GM12878 (cell line): ENCODE data around the gene ZBTB5. TPM values are rescaled to one million over a fixed set of nuclear protein-coding genes. Genes with fewer than 3 reads are reported as not detected.

Experiments
- ATAC-seq: fragments of 200-7000 bp; cut with Tn5 transposase; 3 replicates; pipeline ENCODE4 v1.9.1; 2020; ENCODE audit warnings: mild to moderate bottlenecking, moderate library complexity
- BruUV-seq: library from RNA; stranded (reverse); fragments of 400-500 nt; replicated peaks from 2 replicates; lab custom pipeline; 2021; lab: Mats Ljungman, UMichigan
- CTCF ChIA-PET: fragments of 300-600 bp; sonication (Branson Sonifier 250); formaldehyde crosslinking; extraction: SDS; loops from one replicate; lab custom pipeline; 2021; ENCODE audit warnings: inconsistent platforms; lab: Yijun Ruan, JAX
- POLR2A ChIA-PET: fragments of 350-600 bp; formaldehyde crosslinking; extraction: SDS; loops from one replicate; lab custom pipeline; 2021; ENCODE audit warnings: inconsistent platforms; lab: Charles Lee
- RAD21 ChIA-PET: fragments of 300-600 bp; sonication (Branson Sonifier 250); formaldehyde crosslinking; loops from one replicate; lab custom pipeline; 2023; ENCODE audit warnings: antibody characterized with exemption; ENCODE audit not compliant: unreplicated experiment; lab: Charles Lee
- SMC1A ChIA-PET: fragments of 300-600 bp; sonication (Branson Sonifier 250); formaldehyde crosslinking; loops from one replicate; lab custom pipeline; 2023; ENCODE audit not compliant: unreplicated experiment, uncharacterized antibody; lab: Charles Lee
- DNase-seq: peaks from one replicate; pipeline ENCODE4 v3.0.0-alpha.2; 2011; ENCODE audit warnings: low read depth, low spot score
- FAIRE-seq: peaks from 3 replicates; lab custom pipeline; 2011; peaks lifted over from hg19 to GRCh38; lab: Jason Lieb, UNC
- H2AFZ ChIP-seq: 2 replicates; pipeline ENCODE4 v1.6.0; 2011; ENCODE audit warnings: low read depth, low read length, control low read depth; ENCODE audit not compliant: control insufficient read depth
- H3K27ac ChIP-seq: 2 replicates; pipeline ENCODE4 v1.5.1; 2011; ENCODE audit warnings: control low read depth; ENCODE audit not compliant: control insufficient read depth, insufficient read depth
- H3K27me3 ChIP-seq, 2 experiments: replicated peaks in 1 of 2; 2 replicates each; pipeline versions ENCODE4 v1.6.0 to v1.6.1; 2011; ENCODE audit warnings: low read length in 1 of 2; ENCODE audit not compliant: control insufficient read depth in 2 of 2, insufficient read depth in 2 of 2
- H3K36me3 ChIP-seq, 2 experiments: 2 replicates each; pipeline ENCODE4 v1.5.1; 2011; ENCODE audit warnings: low read length in 1 of 2; ENCODE audit not compliant: control insufficient read depth in 2 of 2, insufficient read depth in 2 of 2
- H3K4me1 ChIP-seq: 2 replicates; pipeline ENCODE4 v1.6.1; 2011; ENCODE audit warnings: mild to moderate bottlenecking, low read length, moderate library complexity, mixed read lengths; ENCODE audit not compliant: control insufficient read depth, insufficient read depth
- H3K4me2 ChIP-seq: 2 replicates; pipeline ENCODE4 v1.6.0; 2011; ENCODE audit warnings: control low read depth; ENCODE audit not compliant: control insufficient read depth, insufficient read depth
- H3K4me3 ChIP-seq: fragments of 200-600 bp; sonication (generic); 2 replicates; pipeline ENCODE4 v1.5.1; 2016
- H3K79me2 ChIP-seq: 2 replicates; pipeline ENCODE4 v1.6.0; 2011; ENCODE audit warnings: low read length; ENCODE audit not compliant: control insufficient read depth, insufficient read depth
- H3K9ac ChIP-seq: 2 replicates; pipeline ENCODE4 v1.8.0; 2011; ENCODE audit warnings: low read length, control low read depth, mixed read lengths; ENCODE audit not compliant: control insufficient read depth, insufficient read depth
- H3K9me3 ChIP-seq: replicated peaks from 3 replicates; pipeline ENCODE4 v1.5.1; 2011; ENCODE audit warnings: mild to moderate bottlenecking, low read length; ENCODE audit not compliant: control insufficient read depth, insufficient read depth
- H4K20me1 ChIP-seq: 2 replicates; pipeline ENCODE4 v1.6.0; 2011; ENCODE audit not compliant: control insufficient read depth, insufficient read depth
- HDGF ChIP-seq: fragments of 450-650 bp; IDR thresholded peaks from 2 replicates; pipeline ENCODE4 v1.6.1; 2016; ENCODE audit warnings: antibody characterized with exemption
- NFYB ChIP-seq: IDR thresholded peaks from 2 replicates; pipeline ENCODE4 v1.6.1; 2011; ENCODE audit warnings: low read depth, mild to moderate bottlenecking, low read length, improper control_type of control experiment, moderate library complexity; ENCODE audit not compliant: insufficient read depth
- RUNX3 ChIP-seq: IDR thresholded peaks from 2 replicates; pipeline ENCODE4 v1.6.1; 2012; ENCODE audit warnings: low read length, inconsistent platforms
- USF1 ChIP-seq: IDR thresholded peaks from 2 replicates; pipeline ENCODE4 v1.6.1; 2011; ENCODE audit warnings: borderline replicate concordance, low read depth, mild to moderate bottlenecking, moderate library complexity, mixed read lengths, low read length; ENCODE audit not compliant: insufficient read depth; ENCODE audit errors: extremely low read length
- ZBTB40 ChIP-seq: fragments of 450-650 bp; IDR thresholded peaks from 2 replicates; pipeline ENCODE4 v1.6.1; 2016; ENCODE audit warnings: mild to moderate bottlenecking, moderate library complexity, borderline replicate concordance
- WGBS: methylation state at CpG from one replicate; pipeline ENCODE4 v1.1.6; 2016; ENCODE audit warnings: low lambda C conversion rate; ENCODE audit not compliant: insufficient replicate concordance, insufficient coverage; ENCODE audit errors: missing lambda C conversion rate; 5-methylcytosine and 5-hydroxymethylcytosine counted together
- in situ Hi-C: fragments of 300-500 bp; cut with MboI; formaldehyde crosslinking; loops from 9 replicates; pipeline ENCODE4 v1.14.3; 2018; ENCODE audit warnings: mixed read lengths
- intact Hi-C: fragments of 100-400 bp; cut with micrococcal nuclease; formaldehyde crosslinking; loops from one replicate; pipeline ENCODE4 v1.14.2; 2022; ENCODE audit not compliant: unreplicated experiment
- polyA plus RNA-seq, 11 experiments: library from polyadenylated mRNA; depleted of rRNA in 4 of 11; unstranded in 6 of 11; stranded (reverse) in 5 of 11; fragments of >200 nt; fragmentation: Nextera tagmentation in 4 of 11; fragmentation: Illumina TruSeq in 1 of 11; extraction: Ambion mirVana in 4 of 11; extraction: Trizol in 1 of 11; gene quantifications; 1 replicate in 1 of 11; 2 replicates in 10 of 11; pipeline versions ENCODE4 v1.2.1 to v1.2.3, GENCODE V29; 2011 to 2016; ENCODE audit warnings: inconsistent platforms in 2 of 11, missing spikeins in 2 of 11, low read depth in 1 of 11
- total RNA-seq, 4 experiments: library from RNA; depleted of rRNA in 3 of 4; stranded (reverse); fragments of >200 nt in 3 of 4; fragmentation: Illumina TruSeq in 1 of 4; extraction: Trizol in 1 of 4; gene quantifications; 2 replicates each; pipeline versions ENCODE4 v1.2.1 to v1.2.3, GENCODE V29; 2013 to 2021

Gene ZBTB5
- total and polyA plus RNA-seq, 10 of the 15 experiments (the other 5 are each of a cell fraction or from before 2014, with no cell fraction given) = 1.4 to 32.5 (median 12.1) TPM

- TF ChIP-seq ZBTB40 (no peak), RUNX3 (no peak)
Observed at GRCh38 chr9:37395229-37395628, 70.0 kb downstream of the ZBTB5 start (continued).

- TF ChIP-seq NFYB = peak; percentile 73
- no peak for TF ChIP-seq HDGF
- peak; percentile 50 for TF ChIP-seq USF1
- no TSS peak for BruUV-seq
- ChIA-PET CTCF (interaction anchor here (0.7 to 3.9 kb wide), 11 partner anchors 10 to 95 kb away, joined by 3 to 32 read pairs (median 4); no protein-coding TSS in a partner anchor), SMC1A (interaction anchor here (0.7 to 4.2 kb wide), 10 partner anchors 9 to 518 kb away, joined by 3 to 23 read pairs (median 6); no protein-coding TSS in a partner anchor), RAD21 (interaction anchor here (1.6 to 3.6 kb wide), 3 partner anchors 11 to 88 kb away, joined by 7 to 17 read pairs (median 8); no protein-coding TSS in a partner anchor), POLR2A (interaction anchor here (1.9 kb wide), 1 partner anchor 10 kb away, joined by 14 read pairs; no protein-coding TSS in a partner anchor)
- Histone ChIP-seq H4K20me1 (no peaks in the 10 kb centered on the region), H3K4me3 (no peak overlapping the region), H3K36me3 (no peaks in the 10 kb centered on the region), H2AFZ (no peak overlapping the region), H3K9me3 (no peaks in the 10 kb centered on the region), H3K4me2 (no peak overlapping the region), H3K4me1 (peaks cover 21% of the 10 kb centered on the region), H3K27ac (no peak overlapping the region), H3K79me2 (no peaks in the 10 kb centered on the region), H3K9ac (no peak overlapping the region), H3K27me3 (no peaks in the 10 kb centered on the region)
- FAIRE-seq = no peak
- WGBS = 88% methylated on average over 8 of the region's 8 CpGs
- intact Hi-C loops (no loop called here), in situ Hi-C loops (no loop called here)
- no peak for DNase-seq
- ATAC-seq = no peak
Observed at GRCh38 chr9:37392272-37392671, 73.0 kb downstream of the ZBTB5 start.
